Measurements from ENCODE around the gene ZEB1.
"Not testable (repeated sequence)": the region's sequence is repeated elsewhere in the genome, so short reads cannot be mapped to it uniquely, and the experiment has no call there.

The ZEB1 gene

GRCh38 chr10:31401287-31401686 lies 82.3 kb downstream of the ZEB1 start:
- no peak for DNase-seq (ENCODE audit: extremely low spot score)
- ChIA-PET POLR2A (no interaction called here), CTCF (interaction anchor here (1.8 kb wide), 1 partner anchor 10 kb away, joined by 7 read pairs; no protein-coding TSS in a partner anchor)
- no peak for TF ChIP-seq CTCF (IDR thresholded peaks at IDR 0.05; ENCODE audit: control extremely low read depth, extremely low read depth, low read depth, missing control alignments)

- no peak for DNase-seq (ENCODE audit: extremely low spot score)
- POLR2A ChIA-PET: no interaction called here
- CTCF ChIA-PET: interaction anchor here (1.2 kb wide), 1 partner anchor 9 kb away, joined by 3 read pairs; no protein-coding TSS in a partner anchor
- no peak for TF ChIP-seq CTCF (IDR thresholded peaks at IDR 0.05; ENCODE audit: control extremely low read depth, extremely low read depth, low read depth, missing control alignments)
Measured at GRCh38 chr10:31404640-31405039, 85.6 kb downstream of the ZEB1 start.

GRCh38 chr10:31405829-31406228 lies 86.8 kb downstream of the ZEB1 start:
- POLR2A ChIA-PET; DNase-seq (ENCODE audit: extremely low spot score); CTCF ChIA-PET: not testable (repeated sequence)

GRCh38 chr10:31412397-31412796 lies 93.4 kb downstream of the ZEB1 start:
- POLR2A ChIA-PET; CTCF ChIA-PET; DNase-seq (ENCODE audit: extremely low spot score): not testable (repeated sequence)

GRCh38 chr10:31413325-31413724 lies 94.3 kb downstream of the ZEB1 start:
- POLR2A ChIA-PET: no interaction called here
- TF ChIP-seq CTCF (IDR thresholded peaks at IDR 0.05; ENCODE audit: control extremely low read depth, extremely low read depth, low read depth, missing control alignments): no peak
- CTCF ChIA-PET: interaction anchor here (0.7 to 1.4 kb wide), 3 partner anchors 8 to 726 kb away, joined by 3 to 4 read pairs (median 3); no protein-coding TSS in a partner anchor
- peak; percentile 7 for DNase-seq (ENCODE audit: extremely low spot score)

GRCh38 chr10:31418481-31418880 lies 99.5 kb downstream of the ZEB1 start:
- no peak for TF ChIP-seq CTCF (IDR thresholded peaks at IDR 0.05; ENCODE audit: control extremely low read depth, extremely low read depth, low read depth, missing control alignments)
- DNase-seq (ENCODE audit: extremely low spot score): no peak
- ChIA-PET CTCF (no interaction called here), POLR2A (no interaction called here)

- DNase-seq (ENCODE audit: extremely low spot score): no peak
- ChIA-PET CTCF (no interaction called here), POLR2A (no interaction called here)
- TF ChIP-seq CTCF (IDR thresholded peaks at IDR 0.05; ENCODE audit: control extremely low read depth, extremely low read depth, low read depth, missing control alignments): no peak
Measured at GRCh38 chr10:31419394-31420063, 100.5 kb downstream of the ZEB1 start.

GRCh38 chr10:31421322-31421721 lies 102.3 kb downstream of the ZEB1 start:
- no peak for TF ChIP-seq CTCF (IDR thresholded peaks at IDR 0.05; ENCODE audit: control extremely low read depth, extremely low read depth, low read depth, missing control alignments)
- DNase-seq (ENCODE audit: extremely low spot score): no peak
- POLR2A ChIA-PET: no interaction called here
- CTCF ChIA-PET: interaction anchor here (1.4 kb wide), 1 partner anchor 10 kb away, joined by 3 read pairs; no protein-coding TSS in a partner anchor
